Measurements from ENCODE around the gene VWF.

Gene VWF

DNA sequence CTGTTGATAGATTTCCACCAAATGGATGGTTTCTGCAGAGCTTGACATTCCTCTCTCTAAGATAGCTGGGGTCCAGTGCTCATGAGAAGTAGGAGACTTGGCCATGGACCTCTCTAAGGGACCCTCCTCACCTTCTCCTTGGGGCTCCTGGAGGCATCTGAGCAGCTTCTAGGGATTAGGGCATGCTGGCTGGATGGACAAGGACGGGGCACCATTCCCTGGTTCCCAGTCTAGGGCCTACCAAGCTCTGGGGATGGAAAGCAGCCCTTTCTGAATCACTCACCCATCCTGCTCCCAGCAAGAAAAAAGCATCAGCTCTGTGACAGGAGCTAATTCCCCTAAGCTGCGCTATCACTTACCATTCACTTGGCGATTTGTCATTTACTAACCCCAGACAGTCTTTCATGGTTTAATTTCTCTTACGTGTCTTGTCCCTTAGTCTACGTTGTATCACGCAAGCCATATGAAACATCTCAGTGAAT lies 39.5 kb downstream of the VWF start:
- no peak for DNase-seq (ENCODE audit: low read depth, low spot score)
- no peak overlapping the region for H3K4me3 ChIP-seq (ENCODE audit: low read length)

DNA sequence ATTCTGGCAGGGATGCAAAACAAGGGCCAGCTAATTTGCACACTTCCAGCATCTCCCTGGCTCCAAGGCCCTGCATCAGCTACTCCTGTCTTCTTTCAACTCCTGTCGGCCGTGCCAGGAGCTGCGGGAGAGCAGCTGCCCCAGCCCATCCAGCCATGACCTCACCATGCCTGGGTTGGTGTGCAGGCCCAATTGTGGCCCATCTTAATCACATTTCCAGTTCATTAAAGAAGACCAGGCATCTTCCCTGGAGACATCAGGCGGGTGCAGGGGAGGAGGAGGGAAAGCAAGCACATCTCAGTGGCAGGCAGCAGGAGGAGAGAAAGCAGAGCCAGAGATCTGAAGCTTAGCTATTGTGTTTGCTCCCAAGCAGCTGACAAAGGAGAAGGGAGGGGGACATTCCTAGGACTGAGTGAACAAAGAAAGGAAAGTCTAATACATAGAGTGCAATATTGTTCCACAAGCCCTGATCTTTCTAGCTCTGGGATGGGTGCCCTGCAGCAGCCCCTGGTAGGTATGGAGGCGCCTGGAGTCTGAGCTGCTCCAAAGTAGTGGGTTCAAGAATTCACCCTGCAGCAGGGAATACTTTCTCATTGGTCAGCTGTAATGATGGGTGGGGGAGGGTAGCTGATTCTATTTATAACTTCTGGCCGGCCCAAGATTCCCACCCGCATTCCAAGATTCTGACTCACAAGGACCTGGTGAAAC lies 40.1 kb downstream of the VWF start:
- no peak overlapping the region for H3K4me3 ChIP-seq (ENCODE audit: low read length)
- DNase-seq (ENCODE audit: low read depth, low spot score), result no peak

DNA sequence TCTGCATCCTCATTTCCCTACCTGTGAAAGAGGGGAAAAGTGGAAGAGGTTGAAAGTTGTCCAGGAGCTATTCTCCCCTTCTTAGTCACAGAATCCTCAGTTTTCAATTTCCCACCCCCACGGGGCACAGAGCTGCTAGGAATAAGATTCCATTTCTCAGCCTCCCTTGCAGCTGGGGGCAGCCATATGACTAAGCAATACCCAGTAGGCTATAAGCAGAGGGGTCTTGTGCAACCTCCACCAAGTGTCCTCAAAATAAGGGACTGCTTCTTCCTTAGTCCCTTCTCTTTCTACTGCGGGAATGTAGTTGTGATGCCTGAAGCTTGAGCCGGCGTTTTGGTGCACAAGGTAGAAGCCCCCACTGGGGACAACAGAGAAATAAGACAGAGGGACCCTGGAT lies 40.9 kb downstream of the VWF start:
- H3K4me3 ChIP-seq (ENCODE audit: low read length), result no peak overlapping the region

DNA sequence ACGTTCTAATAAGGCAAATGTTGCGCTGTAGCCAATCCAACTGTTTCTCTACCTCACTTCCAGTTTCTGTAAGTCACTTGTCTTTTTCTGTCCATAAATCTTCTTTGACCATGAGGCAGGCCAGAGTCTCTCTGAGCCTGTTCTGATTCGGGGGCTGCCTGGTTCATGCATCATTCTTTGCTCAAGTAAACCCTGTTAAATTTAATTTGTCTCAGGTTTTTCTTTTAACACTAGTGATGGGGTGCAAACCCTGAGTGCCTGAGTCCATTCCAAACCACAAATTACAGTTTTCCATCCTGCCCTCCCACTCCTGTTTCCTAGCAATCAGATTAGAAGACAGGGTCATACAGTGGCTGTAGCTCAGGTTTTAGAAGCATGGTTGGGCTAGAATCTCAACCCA lies 41.9 kb downstream of the VWF start:
- DNase-seq (ENCODE audit: low read depth, low spot score), result no peak
- no peak overlapping the region for H3K4me3 ChIP-seq (ENCODE audit: low read length)

More for the DNA sequence above, 40.9 kb downstream of the VWF start:
- no peak for DNase-seq (ENCODE audit: low read depth, low spot score)

DNA sequence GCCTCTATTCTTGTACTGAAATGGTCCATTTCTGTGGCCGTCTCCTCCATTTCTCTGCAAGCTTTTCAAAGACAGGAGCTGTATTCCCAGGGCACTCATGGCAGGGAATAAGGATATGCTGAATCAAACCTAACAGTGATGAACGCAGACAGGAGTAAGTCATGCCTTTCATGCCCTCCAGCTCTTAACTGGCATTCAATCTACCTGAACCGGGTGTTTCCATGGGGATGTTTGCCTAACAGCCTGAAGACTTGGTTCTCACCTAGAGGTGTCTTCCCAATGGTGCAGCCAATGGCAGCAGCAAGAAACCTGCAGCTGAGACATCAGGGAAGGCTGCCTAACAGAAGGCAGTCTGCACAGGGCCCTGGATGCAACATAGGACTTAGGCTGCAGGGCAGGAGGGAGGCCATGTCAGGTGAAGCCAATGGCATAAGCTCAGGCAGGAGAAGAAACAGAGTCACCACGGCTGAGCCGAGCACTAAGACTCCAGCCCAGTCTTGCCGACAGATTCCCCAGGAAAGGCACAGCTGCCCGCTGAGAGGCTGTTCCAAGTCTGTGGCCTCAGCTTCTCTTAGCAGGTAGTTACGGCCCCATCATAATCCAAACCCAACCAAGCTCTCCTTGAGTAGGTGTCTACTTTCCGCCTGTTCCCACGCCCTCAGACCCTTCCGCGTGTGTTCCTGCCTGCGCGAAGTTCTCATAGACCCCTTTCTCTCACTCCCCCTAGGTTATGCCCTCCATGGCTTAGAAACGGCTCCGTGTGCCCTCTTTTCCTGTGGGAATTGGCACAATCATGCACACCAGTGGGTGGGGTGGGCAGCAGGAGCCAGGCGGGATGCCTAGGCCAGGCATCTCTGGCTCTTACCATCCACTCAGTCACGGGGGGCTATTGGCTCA lies 44.1 kb downstream of the VWF start:
- no peak overlapping the region for H3K4me3 ChIP-seq (ENCODE audit: low read length)
- no peak for DNase-seq (ENCODE audit: low read depth, low spot score)

DNA sequence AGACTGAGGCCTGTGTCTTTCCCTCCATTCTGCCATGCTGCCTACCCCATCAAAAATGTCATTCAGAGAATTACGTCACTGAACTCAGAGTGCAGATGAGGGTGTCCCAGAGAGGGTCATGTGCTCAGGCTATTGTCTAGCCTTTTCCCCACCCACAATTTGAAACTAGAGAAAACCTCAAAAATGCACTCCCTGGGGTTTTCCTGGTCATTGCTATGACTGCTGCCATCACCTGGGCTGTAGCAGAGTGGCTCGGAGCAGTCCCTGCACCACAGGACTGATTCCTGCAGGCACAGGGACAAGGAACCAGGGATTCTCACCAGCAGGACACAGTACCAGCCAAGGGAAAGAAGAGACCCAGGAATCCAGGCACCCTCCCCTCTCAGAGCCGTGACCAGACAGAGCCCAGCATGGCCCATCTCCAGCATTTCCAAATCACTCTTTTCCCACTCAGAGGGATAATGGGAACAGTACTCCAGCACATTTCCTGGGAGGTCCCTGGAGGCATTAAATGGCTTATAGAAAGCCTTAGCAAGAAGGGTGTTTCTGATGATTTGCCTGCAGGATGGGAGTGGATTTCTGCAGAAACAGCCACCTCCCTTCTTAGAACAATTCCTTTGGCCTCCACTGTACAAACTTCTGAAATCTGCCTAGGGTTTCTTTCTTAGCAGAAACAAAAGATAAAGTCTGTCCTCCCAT lies 45.9 kb downstream of the VWF start:
- no peak overlapping the region for H3K4me3 ChIP-seq (ENCODE audit: low read length)
- DNase-seq (ENCODE audit: low read depth, low spot score), result no peak

DNA sequence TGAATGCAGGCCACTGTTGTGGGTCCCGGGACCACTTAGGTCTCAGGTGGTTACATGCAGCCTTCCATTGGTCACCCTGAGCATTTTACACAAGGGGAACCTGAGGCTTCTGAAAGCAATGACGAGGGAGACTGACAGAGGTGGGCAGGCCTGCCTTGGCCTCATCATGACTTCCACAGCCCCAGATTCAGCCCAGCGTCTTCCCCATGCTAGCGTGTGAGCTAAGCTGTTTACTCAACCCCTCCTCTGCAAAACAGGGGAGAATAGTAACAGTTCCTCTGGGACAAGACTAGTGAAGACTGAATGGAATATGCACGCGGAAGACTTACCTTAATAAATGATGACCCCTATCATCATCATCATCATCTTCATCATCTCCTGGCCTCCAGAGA lies 46.8 kb downstream of the VWF start:
- no peak for DNase-seq (ENCODE audit: low read depth, low spot score)
- H3K4me3 ChIP-seq (ENCODE audit: low read length), result no peak overlapping the region

DNA sequence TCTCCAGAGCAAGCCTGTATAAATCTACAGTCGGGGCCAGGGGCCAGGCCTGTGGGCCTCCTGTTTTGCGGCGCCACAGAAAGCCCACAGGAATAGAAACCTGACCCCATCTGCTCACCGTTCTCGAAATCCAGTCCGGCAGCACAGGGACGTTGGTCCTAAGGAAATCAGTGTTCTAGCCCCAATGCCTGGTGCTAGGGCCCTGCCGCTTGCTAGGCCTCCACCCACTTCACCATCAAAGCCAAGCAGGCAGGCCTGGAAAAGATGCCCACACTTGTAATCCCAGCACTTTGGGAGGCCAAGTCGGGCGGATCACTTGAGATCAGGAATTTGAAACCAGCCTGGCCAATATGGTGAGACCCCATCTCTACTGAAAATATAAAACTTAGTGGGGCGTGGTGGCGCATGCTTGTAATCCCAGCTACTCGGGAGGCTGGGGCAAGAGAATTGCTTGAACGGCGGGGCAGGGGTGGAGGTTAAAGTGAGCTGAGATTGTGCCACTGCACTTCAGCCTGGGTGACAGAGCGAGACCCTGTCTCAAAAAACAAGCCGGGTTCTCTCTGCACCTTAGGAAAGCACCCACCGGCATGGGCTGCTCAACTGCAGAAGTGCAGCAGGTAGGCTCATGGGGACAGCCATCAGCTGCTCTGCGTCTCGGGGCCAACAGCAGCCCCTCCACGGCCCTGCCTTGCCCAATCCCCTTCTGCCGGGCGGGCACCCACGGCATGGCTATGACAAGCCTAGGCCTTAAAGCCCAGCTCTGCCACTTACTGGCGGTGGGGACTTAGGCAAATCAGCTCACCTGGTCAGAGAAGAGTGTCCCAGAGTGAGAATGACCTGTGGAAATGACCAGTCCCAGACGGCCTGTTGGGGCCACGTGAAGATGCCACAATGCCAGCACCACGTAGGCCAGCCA lies 47.4 kb downstream of the VWF start:
- DNase-seq (ENCODE audit: low read depth, low spot score), result no peak
- no peak overlapping the region for H3K4me3 ChIP-seq (ENCODE audit: low read length)

DNA sequence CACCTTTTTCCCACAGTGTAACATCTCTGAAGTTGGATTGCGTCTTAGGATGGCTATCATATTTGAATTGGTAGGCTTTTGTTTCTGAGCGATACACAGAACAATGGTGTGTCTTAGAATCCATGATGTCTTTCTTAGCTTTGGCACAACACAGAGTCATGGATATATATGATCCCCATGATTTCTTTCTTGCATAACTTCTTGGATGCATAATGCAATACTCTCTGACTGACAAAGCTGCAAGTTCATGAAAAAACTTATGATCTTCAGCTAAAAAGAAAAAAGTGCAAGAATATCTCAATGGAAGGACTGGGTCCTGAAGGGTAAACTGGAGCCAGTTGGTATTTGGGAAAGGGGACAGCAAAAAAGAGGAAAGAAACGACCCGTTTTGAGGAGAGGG lies 48.1 kb downstream of the VWF start:
- DNase-seq (ENCODE audit: low read depth, low spot score), result no peak
- H3K4me3 ChIP-seq (ENCODE audit: low read length), result no peak overlapping the region

DNA sequence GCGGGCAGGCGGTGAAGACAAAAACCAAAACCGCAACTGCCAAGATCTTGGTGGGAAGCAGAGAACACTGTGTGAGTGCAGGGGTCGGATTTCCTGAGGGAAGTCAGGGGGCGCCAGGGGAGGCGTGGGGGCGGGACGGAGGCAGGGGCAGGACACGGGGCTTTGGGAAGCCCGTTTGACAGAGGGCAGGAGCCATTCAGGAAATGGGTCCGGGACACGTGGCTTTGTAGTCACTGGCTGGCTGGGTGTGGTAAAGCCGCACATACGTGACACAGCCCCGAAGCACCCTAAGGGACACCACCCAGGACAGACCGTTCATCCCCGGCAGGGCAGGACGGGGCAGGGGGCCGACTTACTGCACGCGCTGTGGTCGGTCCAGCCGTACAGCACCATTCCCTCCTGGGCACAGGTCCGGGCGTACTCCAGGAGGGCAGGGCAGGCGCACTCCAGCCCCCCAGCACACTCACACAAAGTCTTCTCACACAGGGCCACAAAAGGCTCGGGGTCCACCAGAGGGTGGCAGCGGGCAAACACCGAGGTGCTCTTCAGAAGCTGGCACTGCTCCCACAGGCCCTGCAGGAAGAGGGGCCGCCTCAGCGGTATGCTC lies 49.4 kb downstream of the VWF start:
- no peak overlapping the region; the same call in 1 of the 2 replicates for H3K4me3 ChIP-seq (ENCODE audit: low read length)
- no peak for DNase-seq (ENCODE audit: low read depth, low spot score)

DNA sequence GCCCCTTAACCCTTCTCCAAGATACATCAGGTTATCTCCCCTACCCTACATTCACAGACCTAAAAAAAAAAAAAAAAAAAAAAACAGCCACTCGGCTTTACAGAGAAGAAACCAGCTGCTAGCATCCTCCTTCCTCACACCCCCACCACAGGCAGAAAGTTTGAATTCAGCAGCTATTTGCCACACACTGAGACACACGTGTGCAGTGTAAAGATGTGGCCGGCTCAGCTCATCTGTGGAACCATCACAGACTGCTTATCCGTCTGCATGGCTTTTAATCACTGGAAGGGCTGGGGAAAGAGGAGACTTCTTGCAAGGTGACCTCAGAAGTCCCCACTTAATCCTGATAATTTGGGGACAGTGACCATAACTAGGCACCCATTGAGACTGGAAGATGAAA lies 50.0 kb downstream of the VWF start:
- peak; percentile 47 for DNase-seq (ENCODE audit: low read depth, low spot score)
- no peak overlapping the region for H3K4me3 ChIP-seq (ENCODE audit: low read length)

DNA sequence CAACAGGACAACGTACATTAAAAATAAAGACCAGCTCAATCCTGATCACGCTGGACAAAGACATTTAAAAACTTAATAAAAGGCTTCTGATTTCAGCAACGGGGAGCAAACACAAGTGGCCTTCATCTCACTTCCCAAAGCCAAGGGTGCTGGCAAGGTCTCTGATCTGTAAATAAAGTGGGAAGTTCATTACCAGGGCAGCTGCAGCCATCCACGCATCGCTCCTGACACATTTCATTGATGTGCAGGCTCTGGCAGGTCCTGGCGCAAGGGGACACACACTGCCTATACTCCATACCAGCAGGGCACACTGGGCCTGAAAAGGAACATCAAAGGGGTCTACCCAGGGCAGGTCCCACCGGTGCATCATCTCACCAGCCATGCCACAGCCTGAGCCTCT lies 51.0 kb downstream of the VWF start:
- no peak for DNase-seq (ENCODE audit: low read depth, low spot score)
- H3K4me3 ChIP-seq (ENCODE audit: low read length), result no peak overlapping the region

DNA sequence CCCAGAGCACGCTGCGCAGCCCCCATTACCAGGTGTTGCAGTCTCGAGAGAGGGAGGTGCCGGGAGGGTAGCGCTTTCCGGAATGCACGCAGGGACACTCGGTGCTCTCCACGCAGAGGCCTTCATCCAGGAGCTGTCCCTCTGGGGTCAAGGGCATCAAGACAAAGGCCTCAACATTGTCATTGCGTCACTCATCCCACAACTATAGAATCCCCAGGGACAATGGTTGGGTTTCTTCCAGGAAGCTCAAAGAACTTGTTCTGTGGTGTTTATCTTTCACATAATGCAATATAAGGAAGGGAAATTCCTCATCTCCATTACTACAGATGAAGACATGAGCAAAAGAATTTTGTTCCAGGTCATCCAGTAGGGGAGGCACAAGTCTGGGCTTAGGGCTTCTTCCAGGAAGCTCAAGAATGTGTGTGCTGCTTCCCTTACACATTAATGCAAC lies 52.1 kb downstream of the VWF start:
- H3K4me3 ChIP-seq (ENCODE audit: low read length), result no peak overlapping the region
- DNase-seq (ENCODE audit: low read depth, low spot score), result no peak

DNA sequence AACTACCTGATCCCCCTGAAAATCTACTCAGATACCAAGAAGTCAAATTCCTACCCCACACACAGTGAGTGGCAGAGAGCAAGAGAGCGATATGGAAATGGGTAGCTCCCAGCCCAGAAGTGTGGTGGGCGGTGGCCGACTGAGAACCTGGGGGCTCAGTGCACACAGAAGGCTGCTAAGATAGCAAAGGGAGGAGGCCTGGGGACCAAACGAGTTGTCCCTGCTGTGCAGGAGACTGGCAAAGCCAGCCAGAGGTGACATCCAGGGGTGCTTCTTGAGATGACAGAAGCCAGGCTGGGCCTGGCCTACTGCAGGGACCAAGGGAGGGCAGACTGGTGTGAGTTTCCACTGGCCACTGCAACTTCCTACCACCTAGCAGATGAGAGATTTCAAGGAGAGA lies 52.9 kb downstream of the VWF start:
- no peak overlapping the region for H3K4me3 ChIP-seq (ENCODE audit: low read length)
- no peak for DNase-seq (ENCODE audit: low read depth, low spot score)

DNA sequence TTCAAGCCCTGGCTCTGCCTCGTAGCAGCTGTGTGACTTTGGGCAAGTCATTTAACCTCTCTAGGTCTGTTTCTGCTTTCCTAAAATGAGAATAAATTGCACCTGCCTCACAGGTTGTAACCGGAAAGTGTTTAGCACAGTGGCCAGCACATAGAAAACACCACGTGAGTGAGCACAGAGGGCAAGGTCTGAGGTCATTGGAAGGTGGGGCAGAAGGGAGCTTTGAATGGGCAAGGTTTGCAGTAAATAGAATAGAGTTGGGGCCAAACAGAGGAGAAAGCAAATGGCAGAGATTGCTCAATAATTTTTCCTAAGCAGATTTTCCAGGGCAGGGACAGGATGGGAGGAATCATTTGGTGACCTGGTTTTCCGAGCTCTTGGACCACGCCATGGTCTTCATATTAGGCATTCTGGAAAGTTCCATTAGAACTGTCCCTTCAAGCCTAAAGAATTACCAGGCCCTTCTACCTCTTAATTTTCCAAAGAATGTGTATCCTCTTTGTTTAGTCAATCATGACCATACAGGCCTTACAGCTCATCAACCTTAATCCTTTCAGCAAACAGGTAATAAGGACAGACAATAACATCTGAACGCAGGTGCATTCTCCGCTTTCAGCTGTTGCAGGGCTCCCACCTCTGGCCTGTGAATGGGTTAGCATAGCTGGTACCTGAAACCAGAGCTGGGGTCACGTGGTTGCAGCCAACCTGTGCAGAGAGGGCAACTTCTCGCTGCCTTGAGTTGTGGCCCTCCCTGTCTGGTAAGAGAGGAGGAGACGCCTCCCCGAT lies 53.8 kb downstream of the VWF start:
- no peak for DNase-seq (ENCODE audit: low read depth, low spot score)

DNA sequence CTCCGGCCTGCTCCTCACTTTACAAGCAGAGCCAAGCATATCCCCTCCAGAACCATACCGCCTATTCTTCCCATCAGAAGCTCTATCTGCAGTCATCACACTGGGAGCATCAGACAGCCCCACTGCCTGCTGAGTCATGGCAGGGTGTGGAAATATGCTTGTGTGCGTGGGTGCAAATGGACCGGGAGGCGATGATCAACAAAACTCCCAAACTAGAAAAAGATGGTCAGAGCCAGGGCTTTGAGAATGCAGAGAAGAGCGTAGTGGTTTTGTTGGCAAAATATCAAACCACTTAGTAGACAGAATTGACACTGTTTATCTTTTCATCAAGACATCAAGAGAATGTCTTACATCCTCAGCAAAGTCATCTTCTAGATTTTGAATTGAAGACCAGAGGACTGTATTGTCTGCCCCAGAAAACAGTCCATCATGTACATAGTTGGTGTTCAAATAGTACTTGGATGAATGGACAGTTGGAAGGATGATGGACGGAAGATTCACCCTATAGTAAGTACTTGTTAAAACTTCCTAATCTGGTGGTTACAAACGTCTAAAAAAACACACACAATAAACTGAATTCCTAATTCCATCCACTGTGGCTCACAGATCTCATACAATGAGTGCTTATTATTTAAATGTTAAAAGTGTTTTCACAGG lies 54.9 kb downstream of the VWF start:
- DNase-seq (ENCODE audit: low read depth, low spot score), result peak; percentile 42
- no peak overlapping the region for H3K4me3 ChIP-seq (ENCODE audit: low read length)

More for the DNA sequence above, 53.8 kb downstream of the VWF start:
- no peak overlapping the region for H3K4me3 ChIP-seq (ENCODE audit: low read length)

DNA sequence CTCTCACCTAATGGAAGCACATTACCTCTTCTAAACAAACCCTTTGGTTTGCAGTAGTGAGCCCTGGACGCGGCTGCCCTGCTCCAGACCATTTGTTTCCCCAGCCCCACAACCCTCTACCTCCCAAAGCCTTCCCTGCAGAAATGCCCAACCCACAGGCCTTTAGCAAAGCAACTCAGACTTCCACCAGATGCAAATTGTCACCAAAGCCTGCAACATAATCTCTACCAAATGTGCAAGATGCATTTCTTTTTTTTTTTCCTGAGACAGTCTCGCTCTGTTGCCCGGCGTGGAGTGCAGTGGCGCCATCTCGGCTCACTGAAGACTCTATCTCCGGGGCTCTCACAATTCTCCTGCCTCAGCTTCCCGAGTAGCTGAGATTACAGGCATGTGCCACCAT lies 56.2 kb downstream of the VWF start:
- DNase-seq (ENCODE audit: low read depth, low spot score), result no peak

More for the DNA sequence above, 56.2 kb downstream of the VWF start:
- no peak overlapping the region for H3K4me3 ChIP-seq (ENCODE audit: low read length)
